Left ventricle myocardium superior (tissue), 1 donor: ENCODE results near the gene ERCC1. TPM values are rescaled to one million over a fixed set of nuclear protein-coding genes. Genes with fewer than 3 reads are reported as not detected.

ENCODE experiments used
- ATAC-seq: fragments of 200-7000 bp; cut with Tn5 transposase; one replicate; pipeline ENCODE4 v1.9.1; 2020; ENCODE audit warnings: mild to moderate bottlenecking, moderate library complexity
- DNase-seq: peaks from one replicate; pipeline ENCODE4 v3.0.0-alpha.2; 2020
- intact Hi-C: fragments of 100-400 bp; cut with micrococcal nuclease; formaldehyde crosslinking; loops from one replicate; pipeline ENCODE4 v1.11.0; 2022
- microRNA-seq: library from miRNA; unstranded; fragments of <30 nt; microRNA quantifications from one replicate; pipeline ENCODE4 v1.2.0, GENCODE V29; 2020; ENCODE audit warnings: borderline number of aligned reads
- total RNA-seq: library from RNA; stranded (reverse); fragmentation: NEBNext Ultra II Directional; extraction: Animal tissue kit (Norgen Biotek cat#: 25700); gene quantifications from one replicate; pipeline ENCODE4 v1.2.1, GENCODE V29; 2021
- donor health status: DM: no; HTN: yes; CAD: no; lungs with severe emphysema.

ERCC1 gene
- total RNA-seq, 1 donor from 2014 or later = 150 TPM

DNA sequence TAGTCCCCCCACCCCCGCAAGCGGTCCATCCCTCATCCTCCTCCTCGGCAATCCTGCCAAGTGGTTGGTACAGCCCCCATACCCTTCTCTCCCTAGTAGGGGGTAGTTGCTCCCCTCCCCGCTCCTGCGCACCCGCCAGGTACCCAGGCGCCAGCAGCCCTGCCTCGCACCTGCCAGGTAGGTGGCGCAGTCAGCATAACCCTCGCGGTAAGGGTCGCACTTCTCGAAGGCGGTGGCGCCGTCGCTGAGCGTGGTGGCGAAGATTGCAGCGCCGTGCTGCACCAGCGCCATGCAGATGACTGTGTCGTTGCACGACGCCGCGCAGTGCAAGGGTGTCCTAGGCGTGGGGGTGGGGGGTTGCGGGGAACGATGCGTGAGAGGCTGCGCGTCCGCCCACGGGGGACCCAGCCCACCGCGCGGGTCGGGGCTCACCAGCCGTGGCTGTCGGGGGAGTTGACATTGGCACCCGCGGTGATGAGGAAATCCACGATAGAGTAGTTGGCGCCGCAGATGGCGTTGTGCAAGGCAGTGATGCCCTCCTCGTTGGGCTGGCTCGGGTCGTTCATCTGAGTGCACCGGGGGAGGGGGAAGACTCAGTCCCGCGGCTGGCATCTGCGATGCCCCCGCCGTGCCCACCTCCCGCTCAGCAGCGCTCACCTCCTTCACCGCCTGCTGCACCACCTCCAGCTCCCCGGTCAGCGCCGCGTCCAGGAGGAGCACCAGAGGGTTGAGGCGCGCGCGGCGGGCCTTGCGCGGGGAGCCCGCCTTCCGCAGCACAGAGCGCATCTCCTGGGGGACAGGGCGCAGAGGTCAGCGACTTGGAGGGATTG is 38.1 kb downstream of the ERCC1 start:
- ATAC-seq (peak; percentile 51), DNase-seq (no peak)
- intact Hi-C loops = no loop called here

DNA sequence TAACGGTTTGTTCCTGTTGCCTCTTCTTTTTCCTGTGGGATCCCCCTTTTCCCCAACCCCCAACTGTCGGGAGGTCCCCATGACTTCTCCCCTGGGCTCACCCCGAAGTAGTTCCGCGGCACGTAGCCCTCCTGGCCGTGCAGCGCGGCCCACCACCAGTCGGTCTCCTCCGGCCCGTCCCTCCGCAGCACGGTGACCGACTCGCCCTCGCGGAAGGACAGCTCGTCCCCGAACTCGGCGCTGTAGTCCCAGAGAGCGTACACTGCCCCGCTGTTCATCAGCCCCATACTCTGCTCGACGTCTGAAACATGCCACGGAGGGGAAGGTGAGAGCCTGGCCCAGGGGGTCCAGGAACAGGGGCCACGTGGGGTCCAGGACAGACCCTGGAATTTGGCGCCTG is 41.3 kb downstream of the ERCC1 start:
- DNase-seq (no peak), ATAC-seq (no peak)
- intact Hi-C loops = no loop called here

DNA sequence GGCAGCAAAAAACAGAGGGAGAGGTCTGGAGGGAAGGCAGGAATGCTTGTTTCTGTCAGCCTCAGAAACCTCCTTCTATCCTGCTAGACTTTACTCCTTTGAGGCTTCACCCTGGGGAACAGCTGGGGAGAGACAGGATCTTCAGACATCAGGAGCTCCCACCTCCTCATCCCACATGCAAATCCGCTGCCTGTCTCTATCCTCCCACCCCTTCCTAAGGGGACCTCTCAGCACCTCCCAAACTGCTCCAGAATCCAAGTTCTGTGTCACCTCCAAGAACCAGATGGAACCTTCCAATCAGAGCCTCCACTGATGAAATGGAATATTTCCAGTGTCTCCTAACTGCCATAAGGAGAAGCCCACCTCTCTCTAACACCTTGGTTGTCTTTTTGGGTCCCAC is 43.6 kb downstream of the ERCC1 start:
- DNase-seq = no peak
- intact Hi-C loops = no loop called here
- no peak for ATAC-seq

DNA sequence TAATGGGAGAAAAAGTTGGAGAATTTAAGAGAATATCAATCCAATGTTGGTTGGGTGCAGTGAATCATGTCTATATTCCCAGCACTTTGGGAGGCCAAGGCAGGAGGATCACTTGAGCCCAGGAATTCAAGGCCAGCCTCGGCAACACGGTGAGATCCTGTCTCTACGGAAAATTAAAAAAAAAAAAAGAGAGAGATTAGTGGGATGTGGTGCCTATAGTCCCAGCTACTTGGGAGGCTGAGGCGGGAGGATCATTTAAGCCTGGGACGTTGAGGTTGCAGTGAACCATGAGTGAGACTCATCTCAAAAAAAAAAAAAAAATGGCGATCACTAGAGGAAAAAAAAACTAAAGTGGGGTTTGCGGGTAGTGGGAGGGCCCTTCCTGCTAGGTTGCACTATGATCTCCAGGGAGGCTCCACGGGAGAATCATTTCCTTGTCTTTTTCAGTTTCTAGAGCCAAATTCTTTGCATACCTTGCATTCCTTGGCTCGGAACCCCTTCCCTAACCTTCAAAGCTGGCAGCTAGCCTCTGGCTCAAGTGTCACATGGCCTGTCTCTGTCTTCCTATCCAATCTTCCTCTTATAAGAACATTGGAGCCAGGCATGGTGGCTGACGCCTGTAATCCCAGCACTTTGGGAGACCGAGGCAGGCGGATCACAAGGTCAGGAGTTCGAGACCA is 47.5 kb downstream of the ERCC1 start:
- peak; percentile 48 for DNase-seq
- intact Hi-C loops = no loop called here
- peak; percentile 73 for ATAC-seq

DNA sequence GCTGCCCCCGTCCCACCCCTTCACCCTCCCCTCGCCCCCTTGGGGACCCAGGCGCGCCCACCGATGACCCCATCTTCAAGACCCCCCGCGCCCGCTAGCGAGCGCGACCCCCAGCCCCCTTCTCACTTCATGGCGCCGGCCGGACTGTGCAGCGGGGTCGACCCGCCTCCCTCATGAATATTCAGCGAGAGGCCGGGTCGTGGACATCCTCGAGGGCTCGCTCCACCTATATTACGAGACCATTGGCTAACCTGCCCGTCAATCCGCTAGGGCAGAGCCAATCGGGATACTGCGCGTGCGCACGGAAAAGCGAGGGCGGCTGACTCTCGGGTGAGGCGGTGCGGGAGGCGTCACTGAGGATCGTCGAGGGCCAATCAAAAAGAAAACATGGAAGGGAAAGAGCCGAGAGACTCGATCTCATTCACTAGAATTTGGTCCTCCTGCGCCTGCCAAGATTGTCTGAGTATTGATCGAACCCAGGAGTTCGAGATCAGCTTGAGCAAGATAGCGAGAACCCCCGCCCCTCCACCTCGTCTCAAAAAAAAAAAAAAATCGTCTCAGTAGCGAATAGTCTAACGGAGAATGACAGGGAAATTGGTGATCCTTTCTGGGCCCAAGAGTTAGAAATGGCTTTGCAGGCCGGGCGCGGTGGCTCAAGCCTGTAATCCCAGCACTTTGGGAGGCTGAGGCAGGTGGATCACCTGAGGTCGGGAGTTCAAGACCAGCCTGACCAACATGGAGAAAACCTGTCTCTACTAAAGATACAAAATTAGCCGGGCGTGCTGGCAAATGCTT is 53.1 kb downstream of the ERCC1 start, which contains the start of gene ERCC2:
Gene ERCC2 (minus strand): TSS at position 164 of the 795 bp plus-strand sequence. CDS start 33 bp downstream, at position 131.
- ATAC-seq = peak; percentile 98
- DNase-seq = peak; percentile 98
- intact Hi-C loops = no loop called here

DNA sequence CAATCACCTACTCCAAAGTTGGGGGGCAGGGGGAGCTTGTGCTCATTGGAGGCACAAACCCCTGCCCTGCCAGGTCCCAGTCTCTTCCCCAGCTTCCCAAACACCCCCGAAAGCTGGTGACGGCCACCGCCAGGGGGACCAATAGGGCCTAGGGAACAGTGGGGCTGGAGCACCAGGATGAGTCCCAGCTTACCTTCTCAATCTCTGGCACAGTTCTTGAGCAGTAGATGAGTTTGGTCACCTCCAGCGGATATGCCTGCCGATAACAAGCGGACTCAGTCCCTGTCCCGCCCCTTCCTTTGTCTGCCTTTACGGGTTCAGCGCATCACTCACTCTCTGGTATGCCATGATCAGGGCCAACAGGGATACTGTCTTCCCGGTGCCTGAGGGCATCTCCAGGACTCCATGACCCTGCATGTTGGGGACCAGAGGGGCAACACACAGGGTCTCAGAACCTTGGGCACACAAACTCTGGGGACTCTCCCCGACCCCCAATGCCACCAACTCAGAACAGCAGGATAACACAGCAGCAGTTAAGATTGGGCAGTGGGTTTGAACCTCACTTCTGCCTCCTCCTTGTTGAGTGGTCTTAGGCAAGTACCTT is 54.9 kb downstream of the ERCC1 start:
- no peak for ATAC-seq
- DNase-seq = no peak
- intact Hi-C loops = no loop called here

DNA sequence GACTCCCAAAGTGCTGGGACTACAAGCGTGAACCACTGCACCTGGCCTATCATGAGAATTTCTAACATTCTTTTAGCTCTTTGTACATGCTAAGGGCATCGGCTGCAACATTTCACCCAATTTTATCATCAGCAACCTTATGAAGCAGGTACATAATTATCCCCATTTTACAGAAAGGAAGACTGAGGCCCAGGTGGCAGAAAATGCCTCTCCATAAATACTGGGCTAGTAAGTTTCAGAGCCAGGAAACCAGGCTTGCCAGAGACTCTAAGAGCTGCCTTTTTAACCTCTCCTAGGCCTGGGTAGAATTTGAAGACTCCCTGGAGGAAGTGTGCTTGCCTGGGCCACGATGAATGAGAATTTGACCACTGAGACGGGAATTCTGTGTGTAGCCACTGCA is 55.6 kb downstream of the ERCC1 start:
- no peak for ATAC-seq
- DNase-seq = no peak
- intact Hi-C loops = no loop called here

DNA sequence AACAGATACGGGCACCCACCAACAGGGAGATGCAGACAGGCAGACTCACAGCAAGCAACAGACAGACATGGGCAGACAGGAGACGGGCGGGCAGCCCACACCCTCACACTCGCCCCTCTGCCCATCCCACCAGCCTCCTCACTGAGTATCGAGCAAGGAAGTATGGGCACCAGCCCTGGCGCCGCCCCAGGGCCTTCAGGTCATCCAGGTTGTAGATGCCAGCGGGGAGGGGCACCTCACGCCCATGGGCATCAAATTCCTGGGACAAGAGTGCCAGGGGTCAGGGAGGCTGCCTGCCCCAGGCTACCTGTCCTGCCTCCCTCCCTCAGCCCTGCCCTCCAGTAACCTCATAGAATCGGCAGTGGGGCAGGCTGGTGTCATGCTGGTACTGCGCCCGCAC is 59.0 kb downstream of the ERCC1 start:
- intact Hi-C loops = no loop called here
- no peak for DNase-seq
- ATAC-seq = no peak

DNA sequence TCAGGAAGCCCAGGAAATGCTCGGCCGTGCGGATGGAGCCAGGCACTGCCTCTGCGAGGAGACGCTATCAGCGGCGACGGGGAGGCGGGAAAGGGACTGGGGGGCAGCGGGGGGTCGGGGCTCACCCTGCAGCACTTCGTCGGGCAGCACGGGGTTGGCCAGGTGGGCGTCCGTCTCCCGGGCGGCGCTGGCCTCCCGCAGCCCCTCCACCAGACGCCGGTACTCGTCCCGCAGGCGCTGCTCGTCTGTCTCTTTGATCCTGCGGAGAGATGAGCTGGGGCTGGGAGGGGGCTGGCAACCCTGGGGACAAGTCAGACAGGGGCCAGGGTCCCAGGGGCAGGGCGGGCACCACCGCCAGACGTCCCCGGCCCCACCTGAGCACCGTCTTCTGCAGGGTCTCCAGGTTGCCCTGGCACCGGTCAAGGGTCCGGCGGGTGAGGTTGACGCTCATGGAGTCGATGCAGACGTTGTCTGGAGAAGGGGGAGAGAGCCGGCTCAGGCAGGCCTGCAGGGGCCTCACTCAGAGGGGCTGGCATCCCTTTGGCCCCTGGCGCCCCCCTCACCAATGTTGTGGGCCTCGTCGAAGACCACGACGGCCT is 59.8 kb downstream of the ERCC1 start:
- no peak for DNase-seq

DNA sequence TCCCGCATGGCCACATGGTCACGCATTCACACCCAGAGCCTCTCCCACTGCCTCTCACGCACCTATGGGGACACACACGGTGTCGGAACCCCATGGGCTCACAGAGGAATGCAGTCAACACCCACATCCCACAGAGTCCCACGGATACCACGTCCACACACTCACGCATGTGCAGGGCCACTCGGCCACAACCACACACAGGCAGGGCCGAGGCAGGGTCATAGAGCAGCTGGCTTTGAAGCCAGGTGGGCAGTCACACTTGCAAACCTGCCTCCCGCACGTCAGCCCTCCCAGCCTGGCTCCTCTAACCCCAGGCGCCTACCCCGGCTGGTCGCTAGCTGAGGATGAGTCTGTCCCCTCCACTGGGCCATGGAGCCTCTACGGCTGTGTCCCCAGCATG is 61.4 kb downstream of the ERCC1 start:
- intact Hi-C loops = no loop called here
- no peak for ATAC-seq

More for the DNA sequence above, 59.8 kb downstream of the ERCC1 start:
- no peak for ATAC-seq
- intact Hi-C loops = no loop called here

DNA sequence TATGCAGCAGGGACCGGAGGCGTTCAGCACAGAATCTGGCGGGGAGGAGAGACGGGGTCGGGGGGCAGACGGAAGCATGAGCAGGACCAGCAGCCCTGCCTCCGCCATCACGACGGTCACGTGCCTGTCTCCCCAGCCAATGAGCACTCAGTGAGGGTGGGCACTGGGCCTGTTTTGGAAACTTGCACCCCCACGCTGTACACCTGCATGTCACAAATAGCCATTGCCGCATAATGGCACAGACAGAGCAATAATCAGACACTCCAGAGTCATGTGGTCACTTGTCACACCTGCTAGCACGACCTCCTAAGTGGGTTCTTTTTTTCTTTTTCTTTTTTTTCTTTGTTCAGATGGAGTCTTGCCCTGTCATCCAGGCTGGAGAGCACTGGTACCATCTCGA is 62.1 kb downstream of the ERCC1 start:
- intact Hi-C loops = no loop called here
- ATAC-seq = no peak
- DNase-seq = no peak

More for the DNA sequence above, 61.4 kb downstream of the ERCC1 start:
- no peak for DNase-seq

DNA sequence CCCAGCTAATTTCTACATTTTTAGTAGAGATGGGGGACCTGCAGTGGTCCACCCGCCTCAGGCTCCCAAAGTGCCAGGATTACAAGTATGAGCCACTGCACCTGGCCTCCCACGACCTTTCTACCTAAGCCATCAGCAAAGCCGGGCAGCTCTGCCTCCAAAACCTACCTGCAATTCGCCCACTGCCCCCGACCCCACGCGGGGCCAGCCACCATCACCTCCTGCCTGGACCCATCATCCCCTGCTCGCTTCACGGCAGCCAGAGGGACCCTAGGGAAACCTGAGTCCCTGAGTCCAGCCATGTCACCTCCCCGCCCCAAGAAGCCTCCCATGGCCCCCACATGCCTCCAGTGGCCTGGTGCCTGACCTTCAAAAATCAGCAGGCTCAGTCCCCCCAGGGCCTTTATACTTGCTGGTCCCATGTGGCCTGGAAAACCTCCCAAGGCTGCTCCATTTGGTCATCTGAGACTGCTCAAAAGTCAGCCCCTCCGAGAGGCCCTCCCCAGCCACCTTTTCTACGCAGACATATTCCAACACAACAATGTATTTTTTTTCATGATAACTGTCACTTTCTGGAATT is 65.4 kb downstream of the ERCC1 start:
- ATAC-seq = no peak
- intact Hi-C loops = no loop called here
- DNase-seq = no peak

DNA sequence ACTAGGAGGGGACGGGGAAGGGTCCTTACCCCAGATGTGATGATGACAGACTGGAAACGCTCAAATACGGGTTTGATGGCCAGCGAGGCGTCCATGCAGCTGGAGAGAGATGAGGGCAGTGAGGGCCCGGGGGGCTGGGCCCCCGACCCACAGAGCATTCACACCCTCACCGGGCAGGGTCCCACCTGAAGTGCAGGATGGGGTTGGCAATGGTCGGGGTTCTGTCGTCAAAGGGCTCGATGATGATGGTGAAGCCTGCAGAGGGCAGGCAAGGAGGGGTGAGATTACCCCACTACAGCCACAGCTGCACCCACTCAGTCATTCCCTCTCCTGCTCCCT is 66.3 kb downstream of the ERCC1 start:
- DNase-seq = no peak
- no peak for ATAC-seq
- intact Hi-C loops = no loop called here

Small RNA genes lying within 50 kb of the gene (microRNA-seq; reads per million reads assigned to microRNA genes)
- gene MIR6088 = not detected

Other genes with a start within 250 kb of the ERCC1 start
- 13.7 TPM for gene TRAPPC6A, start 245.7 kb downstream of the ERCC1 start, total RNA-seq
- gene BLOC1S3, start 245.1 kb downstream of the ERCC1 start, total RNA-seq = 6.0 TPM
- gene EXOC3L2, start 178.5 kb downstream of the ERCC1 start, total RNA-seq = 0.94 TPM
- gene MARK4, start 172.6 kb downstream of the ERCC1 start, total RNA-seq = 26.2 TPM
- 6,589 TPM for gene CKM, start 101.0 kb downstream of the ERCC1 start, total RNA-seq
- not detected for gene KLC3, start 83.2 kb downstream of the ERCC1 start, total RNA-seq
- 9.9 TPM for gene ERCC2, start 53.3 kb downstream of the ERCC1 start, total RNA-seq
- gene PPP1R13L, start 18.8 kb downstream of the ERCC1 start, total RNA-seq = 222 TPM
- 7.0 TPM for gene POLR1G, start 17.3 kb downstream of the ERCC1 start, total RNA-seq
- 0.79 TPM for gene FOSB, start 44.1 kb upstream of the ERCC1 start, total RNA-seq
- 29.8 TPM for gene RTN2, start 73.1 kb upstream of the ERCC1 start, total RNA-seq
- gene PPM1N, start 74.5 kb upstream of the ERCC1 start, total RNA-seq = 0.57 TPM
- 43.3 TPM for gene VASP, start 83.6 kb upstream of the ERCC1 start, total RNA-seq
- 26.9 TPM for gene OPA3, start 160.9 kb upstream of the ERCC1 start, total RNA-seq
- gene GPR4, start 178.3 kb upstream of the ERCC1 start, total RNA-seq = 4.8 TPM
- 33.4 TPM for gene EML2, start 215.5 kb upstream of the ERCC1 start, total RNA-seq
- 4.1 TPM for gene GIPR, start 244.3 kb upstream of the ERCC1 start, total RNA-seq